Measurements from ENCODE around the gene TOMM40L. TPM values are rescaled to one million over a fixed set of nuclear protein-coding genes. Genes with fewer than 3 reads are reported as not detected.

TOMM40L gene
- total and polyA plus RNA-seq, 9 donors: 2.4 to 15.2 (median 7.5) TPM

- no peak for DNase-seq
Measured at GRCh38 chr1:161233102-161233501, 7.2 kb downstream of the TOMM40L start.

DNA sequence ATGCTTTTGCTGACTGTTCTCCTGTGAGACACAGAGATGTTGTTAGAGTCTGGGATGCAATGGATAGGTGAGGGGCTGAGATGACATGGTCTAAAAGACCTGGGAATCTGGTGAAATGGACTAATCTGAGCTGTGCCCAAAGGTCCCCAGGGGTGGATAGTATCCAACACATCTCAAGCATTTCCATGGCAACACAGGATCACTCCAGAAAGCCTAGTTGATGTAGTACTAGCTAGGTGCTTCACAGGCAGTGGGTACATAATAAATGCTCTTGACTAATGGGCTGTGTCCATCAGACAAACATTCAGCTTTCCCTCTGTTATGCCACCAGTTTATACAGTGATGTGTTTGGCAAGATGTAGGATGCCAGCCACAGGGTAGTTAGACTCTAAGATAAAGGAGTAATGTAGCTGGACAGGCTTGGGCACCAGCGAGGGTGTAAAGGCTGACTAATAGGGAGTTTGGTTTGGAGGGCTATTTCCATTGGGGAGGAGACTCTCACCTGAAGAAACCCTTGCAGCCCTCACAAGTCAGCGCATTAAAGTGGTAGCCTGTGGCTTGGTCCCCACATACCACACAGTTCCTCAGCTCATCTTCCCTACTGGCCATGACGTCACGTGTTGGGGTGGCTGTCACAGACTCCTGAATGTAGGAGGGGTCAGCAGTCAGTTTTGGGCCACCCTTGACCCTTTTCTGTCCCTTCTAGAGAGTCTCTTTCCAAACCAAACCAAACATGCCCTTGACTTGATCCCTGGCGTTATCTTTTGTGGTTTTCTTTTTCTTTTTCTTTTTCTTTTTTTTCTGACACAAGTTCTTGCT lies 10.3 kb downstream of the TOMM40L start:
- Histone ChIP-seq H3K9me3 (no peaks in the 10 kb centered on the region), H3K4me1 (ENCODE audit: insufficient read depth) (no peaks in the 10 kb centered on the region), H3K27me3 (no peaks in the 10 kb centered on the region), H3K27ac (no peak overlapping the region), H3K36me3 (no peaks in the 10 kb centered on the region), H3K4me3 (no peak overlapping the region)
- intact Hi-C loops (cut with DNase I): no loop called here
- DNase-seq: no peak
- WGBS, 3 donors: 60 to 86% (median 65%) methylated on average over 5 of the region's 5 CpGs
- TF ChIP-seq EP300 (IDR thresholded peaks at IDR 0.05) (no peak), CTCF (IDR thresholded peaks at IDR 0.05) (no peak), POLR2A (IDR thresholded peaks at IDR 0.05) (no peak)

More at GRCh38 chr1:161233102-161233501, 7.2 kb downstream of the TOMM40L start:
- Histone ChIP-seq H3K4me1 (ENCODE audit: insufficient read depth) (no peaks in the 10 kb centered on the region), H3K4me3 (no peak overlapping the region), H3K9me3 (no peaks in the 10 kb centered on the region), H3K36me3 (no peaks in the 10 kb centered on the region), H3K27me3 (no peaks in the 10 kb centered on the region), H3K27ac (no peak overlapping the region)
- intact Hi-C loops (cut with DNase I): no loop called here
- TF ChIP-seq POLR2A (IDR thresholded peaks at IDR 0.05) (no peak), EP300 (IDR thresholded peaks at IDR 0.05) (no peak), CTCF (IDR thresholded peaks at IDR 0.05) (no peak)
- WGBS, 3 donors: 80 to 85% (median 82%) methylated on average over 9 of the region's 9 CpGs

DNA sequence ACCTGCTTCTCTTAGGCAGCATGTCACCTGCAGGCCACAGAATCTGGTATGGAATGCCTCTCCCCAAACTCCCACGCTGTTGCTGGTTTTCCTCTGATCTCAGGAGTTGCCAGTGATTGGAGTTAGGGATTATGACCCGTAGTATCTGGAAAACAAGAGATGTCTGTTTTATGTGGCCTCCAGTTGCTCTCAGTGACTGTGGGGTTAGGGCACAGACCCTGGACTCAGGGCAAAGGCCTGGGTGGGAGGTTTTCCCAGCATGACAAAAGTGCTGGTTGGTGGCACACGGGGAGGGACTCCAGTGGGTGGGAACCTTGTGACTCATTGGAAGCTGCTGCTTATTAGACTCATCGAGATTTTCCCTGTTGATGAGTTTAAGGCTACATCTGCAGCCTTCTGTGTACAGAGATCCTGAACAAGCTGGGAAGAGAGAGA lies 12.2 kb downstream of the TOMM40L start, which contains the start of gene NR1I3:
Gene NR1I3 (minus strand): TSS at position 165 of the 435 bp plus-strand sequence. CDS start 1,638 bp downstream, outside the sequence.
- no peak within 1 kb of the TSS for H3K27ac ChIP-seq
- H3K9me3 ChIP-seq: no peaks in the 10 kb centered on the region
- H3K4me3 ChIP-seq: no peak within 1 kb of the TSS
- WGBS, 3 donors: 57 to 63% (median 60%) methylated on average over 4 of the region's 4 CpGs
- intact Hi-C loops (cut with DNase I): no loop called here
- DNase-seq: no peak
- no peaks in the 10 kb centered on the region for H3K27me3 ChIP-seq
- TF ChIP-seq POLR2A (IDR thresholded peaks at IDR 0.05) (no peak), EP300 (IDR thresholded peaks at IDR 0.05) (no peak), CTCF (IDR thresholded peaks at IDR 0.05) (no peak)
- H3K4me1 ChIP-seq (ENCODE audit: insufficient read depth): no peaks in the 10 kb centered on the region
- H3K36me3 ChIP-seq: no peaks in the 10 kb centered on the region

DNA sequence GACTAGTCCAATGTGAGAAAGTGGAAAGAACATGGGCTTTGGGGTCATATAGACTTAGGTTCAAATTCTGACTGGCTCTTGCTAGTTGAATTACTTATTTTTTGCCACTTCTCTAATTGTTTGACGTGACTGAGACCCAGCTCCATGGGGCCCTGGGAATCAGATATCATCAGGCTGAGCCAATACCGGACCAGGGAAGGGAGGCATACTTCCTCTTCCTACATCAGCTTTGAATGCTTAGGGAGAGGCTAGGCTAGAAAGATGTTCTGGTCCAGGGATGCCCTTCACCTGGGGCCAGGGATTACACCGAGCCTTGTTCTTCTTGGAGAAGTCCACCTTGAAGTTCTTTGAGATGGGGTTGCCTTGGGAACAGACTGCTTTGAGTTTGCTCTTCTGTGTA lies 15.8 kb downstream of the TOMM40L start:
- DNase-seq: no peak
- H3K9me3 ChIP-seq: no peaks in the 10 kb centered on the region
- no peaks in the 10 kb centered on the region for H3K36me3 ChIP-seq
- intact Hi-C loops (cut with DNase I): no loop called here
- no peaks in the 10 kb centered on the region for H3K4me1 ChIP-seq (ENCODE audit: insufficient read depth)
- TF ChIP-seq EP300 (IDR thresholded peaks at IDR 0.05) (no peak), POLR2A (IDR thresholded peaks at IDR 0.05) (no peak), CTCF (IDR thresholded peaks at IDR 0.05) (no peak)
- H3K4me3 ChIP-seq: no peak overlapping the region
- H3K27ac ChIP-seq: no peak overlapping the region
- WGBS, 3 donors: 66 to 90% (median 85%) methylated on average over 3 of the region's 3 CpGs
- no peaks in the 10 kb centered on the region for H3K27me3 ChIP-seq

All from ovary (tissue), 9 donors.